K562 (cell line): ENCODE measurements around the gene ALDH3B2. TPM values are rescaled to one million over a fixed set of nuclear protein-coding genes. Genes with fewer than 3 reads are reported as not detected.

Source experiments
- ATAC-seq: fragments of 200-7000 bp; cut with Tn5 transposase; 3 replicates; pipeline ENCODE4 v1.9.1; 2020; ENCODE audit warnings: moderate library complexity
- BruUV-seq: library from RNA; stranded (reverse); fragments of 400-500 nt; replicated peaks from 2 replicates; lab custom pipeline; 2021; lab: Mats Ljungman, UMichigan
- CTCF ChIA-PET: fragments of 300-600 bp; formaldehyde crosslinking; extraction: SDS; loops from one replicate; lab custom pipeline; 2021; ENCODE audit warnings: low intra/inter-chr PET ratio; lab: Yijun Ruan, JAX
- POLR2A ChIA-PET: fragments of 300-600, 350-650 bp; sonication (Branson Sonifier 250); formaldehyde crosslinking; extraction: SDS; loops from one replicate; lab custom pipeline; 2021; ENCODE audit warnings: antibody characterized with exemption, inconsistent platforms; lab: Yijun Ruan, JAX
- DNase-seq, 4 experiments: peaks; one replicate each; pipeline versions ENCODE4 v3.0.0 to v3.0.0-alpha.2; 2011 to 2018; ENCODE audit warnings: low spot score in 3 of 4, mixed read lengths in 3 of 4; ENCODE audit errors: extremely low read depth in 1 of 4
- FAIRE-seq: peaks from 2 replicates; lab custom pipeline; 2011; peaks lifted over from hg19 to GRCh38; lab: Jason Lieb, UNC
- H2AFZ ChIP-seq: 2 replicates; pipeline ENCODE4 v1.6.0; 2011; ENCODE audit warnings: low read depth, low read length, control low read depth, inconsistent platforms
- H3K27ac ChIP-seq: fragments of 200-600 bp; 3 replicates; pipeline ENCODE4 v1.8.0; 2011; ENCODE audit warnings: low read depth, mild to moderate bottlenecking, control low read depth, inconsistent platforms, low read length, moderate library complexity, mixed read lengths; ENCODE audit errors: extremely low read depth
- H3K27me3 ChIP-seq, 2 experiments: fragments of 300-600 bp in 1 of 2; 2 replicates in 1 of 2; 3 replicates in 1 of 2; pipeline versions ENCODE4 v1.6.0 to v1.8.0; 2011; ENCODE audit warnings: inconsistent platforms in 2 of 2, low read length in 2 of 2, mild to moderate bottlenecking in 1 of 2, mixed read lengths in 1 of 2, moderate library complexity in 1 of 2; ENCODE audit not compliant: control insufficient read depth in 2 of 2, insufficient read depth in 2 of 2
- H3K36me3 ChIP-seq: fragments of 300-600 bp; 3 replicates; pipeline ENCODE4 v1.8.0; 2011; ENCODE audit warnings: mild to moderate bottlenecking, low read length, inconsistent platforms; ENCODE audit not compliant: control insufficient read depth, insufficient read depth
- H3K4me1 ChIP-seq, 2 experiments: fragments of 200-600 bp in 1 of 2; replicated peaks in 1 of 2; 2 replicates in 1 of 2; 3 replicates in 1 of 2; pipeline versions ENCODE4 v1.5.1 to v1.8.0; 2011; ENCODE audit warnings: inconsistent platforms in 2 of 2, low read length in 2 of 2, mild to moderate bottlenecking in 1 of 2, mixed read lengths in 1 of 2, moderate library complexity in 1 of 2; ENCODE audit not compliant: control insufficient read depth in 2 of 2, insufficient read depth in 2 of 2
- H3K4me2 ChIP-seq: 2 replicates; pipeline ENCODE4 v1.6.1; 2011; ENCODE audit warnings: low read length, control low read depth, inconsistent platforms, mixed read lengths; ENCODE audit not compliant: insufficient read depth
- H3K4me3 ChIP-seq: fragments of 200-600 bp; sonication (generic), shearing (Covaris generic); 2 replicates; pipeline ENCODE4 v1.5.1; 2016; ENCODE audit warnings: control low read depth, inconsistent platforms
- H3K79me2 ChIP-seq: fragments of 200-600 bp; 3 replicates; pipeline ENCODE4 v1.8.0; 2011; ENCODE audit warnings: low read length, inconsistent platforms; ENCODE audit not compliant: control insufficient read depth, insufficient read depth
- H3K9ac ChIP-seq, 2 experiments: 2 replicates each; pipeline versions ENCODE4 v1.6.0 to v1.6.1; 2011; ENCODE audit warnings: low read depth in 2 of 2, low read length in 2 of 2, control low read depth in 1 of 2, inconsistent platforms in 1 of 2, mild to moderate bottlenecking in 1 of 2, mixed read lengths in 1 of 2; ENCODE audit not compliant: insufficient read depth in 1 of 2
- H3K9me1 ChIP-seq: one replicate; pipeline ENCODE4 v1.6.0; 2011; ENCODE audit warnings: inconsistent platforms, mild to moderate bottlenecking, low read length, moderate library complexity; ENCODE audit not compliant: control insufficient read depth, insufficient read depth
- H3K9me3 ChIP-seq: replicated peaks from 2 replicates; pipeline ENCODE4 v1.5.1; 2011; ENCODE audit warnings: low read depth, low read length, inconsistent platforms; ENCODE audit not compliant: control insufficient read depth, insufficient read depth
- H4K20me1 ChIP-seq: replicated peaks from 2 replicates; pipeline ENCODE4 v1.6.1; 2011; ENCODE audit warnings: low read length, inconsistent platforms, mixed read lengths; ENCODE audit not compliant: control insufficient read depth, insufficient read depth
- BDP1 ChIP-seq: IDR thresholded peaks from 3 replicates; pipeline ENCODE4 v1.6.1; 2011; ENCODE audit not compliant: insufficient read length, insufficient read depth
- CBX5 ChIP-seq: IDR thresholded peaks from 2 replicates; pipeline ENCODE4 v1.6.1; 2014; ENCODE audit warnings: low read depth, borderline replicate concordance
- GTF2B ChIP-seq: IDR thresholded peaks from 2 replicates; pipeline ENCODE4 v1.6.1; 2011; ENCODE audit not compliant: insufficient read length; ENCODE audit errors: extremely low read depth
- HMBOX1 ChIP-seq: sonication (generic); IDR thresholded peaks from 2 replicates; pipeline ENCODE4 v1.6.1; 2016
- IRF2 ChIP-seq: sonication (generic); formaldehyde crosslinking; IDR thresholded peaks from 2 replicates; pipeline ENCODE4 v1.8.1; 2022; ENCODE audit warnings: mild to moderate bottlenecking, missing genetic modification reagents
- NFIX ChIP-seq: fragments of 250-450 bp; sonication (Bioruptor Pico); IDR thresholded peaks from 2 replicates; pipeline ENCODE4 v1.4.0; 2020; ENCODE audit warnings: low read depth, mild to moderate bottlenecking, moderate library complexity
- PHB2 ChIP-seq: fragments of 450-650 bp; IDR thresholded peaks from 2 replicates; pipeline ENCODE4 v1.6.1; 2017; ENCODE audit warnings: low read depth
- RAD21 ChIP-seq, 2 experiments: fragments of 250-450 bp in 1 of 2; fragments of 450-650 bp in 1 of 2; sonication (Bioruptor Pico) in 1 of 2; formaldehyde crosslinking in 1 of 2; IDR thresholded peaks in 1 of 2; conservative IDR thresholded peaks in 1 of 2; 2 replicates each; pipeline versions ENCODE4 v1.4.0 to v1.8.0; 2020 to 2022; ENCODE audit warnings: mild to moderate bottlenecking in 2 of 2, moderate library complexity in 1 of 2
- RCOR1 ChIP-seq, 2 experiments: IDR thresholded peaks; 2 replicates each; pipeline ENCODE4 v1.6.1; 2012; ENCODE audit warnings: low read depth in 2 of 2, low read length in 2 of 2, borderline replicate concordance in 1 of 2, improper control_type of control experiment in 1 of 2
- RFX1 ChIP-seq: fragments of 450-650 bp; IDR thresholded peaks from 2 replicates; pipeline ENCODE4 v1.6.1; 2016; ENCODE audit warnings: mild to moderate bottlenecking, moderate library complexity
- SMAD4 ChIP-seq: fragments of 250-450 bp; sonication (Bioruptor Pico); conservative IDR thresholded peaks from 2 replicates; pipeline ENCODE4 v1.8.0; 2021; ENCODE audit warnings: inconsistent platforms, mild to moderate bottlenecking, moderate library complexity
- ZNF263 ChIP-seq: sonication (generic); formaldehyde crosslinking; IDR thresholded peaks from 2 replicates; pipeline ENCODE4 v1.8.0; 2022; ENCODE audit warnings: mild to moderate bottlenecking, missing genetic modification reagents, borderline replicate concordance
- ZNF507 ChIP-seq: conservative IDR thresholded peaks from 2 replicates; pipeline ENCODE4 v1.6.1; 2017; ENCODE audit warnings: missing genetic modification characterization, missing compliant biosample characterization
- WGBS: fragments of 100-300 bp; shearing (Covaris generic); methylation state at CpG from one replicate; pipeline ENCODE4 v1.1.6; 2016; ENCODE audit warnings: low coverage, mixed read lengths; ENCODE audit not compliant: insufficient coverage; ENCODE audit errors: missing lambda C conversion rate; 5-methylcytosine and 5-hydroxymethylcytosine counted together
- in situ Hi-C: fragments of 300-500 bp; cut with MboI; formaldehyde crosslinking; loops from 4 replicates; pipeline ENCODE4 v1.15.0; 2018; ENCODE audit warnings: inconsistent platforms, mixed read lengths
- intact Hi-C: fragments of 100-400 bp; cut with micrococcal nuclease; formaldehyde crosslinking; loops from 2 replicates; pipeline ENCODE4 v1.14.2; 2022
- polyA plus RNA-seq, 8 experiments: library from polyadenylated mRNA; depleted of rRNA in 4 of 8; stranded (reverse) in 5 of 8; unstranded in 3 of 8; fragments of >200 nt; fragmentation: Nextera tagmentation in 2 of 8; fragmentation: Illumina TruSeq in 1 of 8; extraction: Ambion mirVana in 2 of 8; extraction: Trizol in 1 of 8; gene quantifications; 2 replicates each; pipeline versions ENCODE4 v1.2.1 to v1.2.3, GENCODE V29; 2011 to 2014; ENCODE audit warnings: inconsistent platforms in 1 of 8, missing spikeins in 1 of 8
- total RNA-seq, 7 experiments: library from RNA; depleted of rRNA in 6 of 7; stranded (reverse); fragments of >200 nt in 6 of 7; fragmentation: Illumina TruSeq in 2 of 7; extraction: Trizol in 2 of 7; gene quantifications; 2 replicates each; pipeline versions ENCODE4 v1.2.1 to v1.2.3, GENCODE V29; 2011 to 2021; ENCODE audit warnings: low replicate concordance in 1 of 7
- TF ChIP-seq, protein P1 (sequence below), 3 experiments: IDR thresholded peaks in 2 of 3; conservative IDR thresholded peaks in 1 of 3; 2 replicates each; pipeline ENCODE4 v1.5.1; 2011 to 2012; ENCODE audit warnings: low read length in 3 of 3, mild to moderate bottlenecking in 3 of 3, control low read depth in 2 of 3, improper control_type of control experiment in 1 of 3, inconsistent platforms in 1 of 3, low read depth in 1 of 3, mixed read lengths in 1 of 3, moderate library complexity in 1 of 3; ENCODE audit not compliant: insufficient read depth in 2 of 3
- TF ChIP-seq, protein P2 (sequence below): fragments of 450-650 bp; formaldehyde crosslinking; IDR thresholded peaks from 2 replicates; pipeline ENCODE4 v1.4.0; 2020; ENCODE audit warnings: mild to moderate bottlenecking
- TF ChIP-seq, protein P3 (sequence below): fragments of 250-450 bp; sonication (Bioruptor Pico); IDR thresholded peaks from 2 replicates; pipeline ENCODE4 v1.4.0; 2020; ENCODE audit warnings: mild to moderate bottlenecking, moderate library complexity

ALDH3B2 gene
- total and polyA plus RNA-seq, 9 of the 15 experiments (the other 6 are each of a cell fraction or from before 2014, with no cell fraction given) = not detected

GRCh38 chr11:67691149-67691548, 16.7 kb upstream of the ALDH3B2 start:
- Histone ChIP-seq H3K4me1 (peaks cover 0 to 3% of the 10 kb centered on the region in 2 experiments; a peak in 2 of 5 replicates), H3K4me3 (no peak overlapping the region), H3K79me2 (no peaks in the 10 kb centered on the region), H3K27me3 (peaks cover 19 to 21% of the 10 kb centered on the region in 2 experiments), H3K9ac (no peak overlapping the region), H3K9me1 (no peaks in the 10 kb centered on the region), H3K27ac (no peak overlapping the region), H3K9me3 (no peaks in the 10 kb centered on the region), H3K36me3 (no peaks in the 10 kb centered on the region), H3K4me2 (no peak overlapping the region), H2AFZ (no peak overlapping the region), H4K20me1 (no peaks in the 10 kb centered on the region; the same call in 1 of the 2 replicates)
- intact Hi-C loops (no loop called here), in situ Hi-C loops (no loop called here)
- no peak for FAIRE-seq
- DNase-seq = peak in 1 of 4 experiments; percentile 23
- 7% methylated on average over 2 of the region's 2 CpGs for WGBS
- ChIA-PET POLR2A (interaction anchor here (1.6 kb wide), 1 partner anchor 9 kb away, joined by 6 read pairs; no protein-coding TSS in a partner anchor), CTCF (interaction anchor here (0.9 to 1.1 kb wide), 2 partner anchors 32 to 62 kb away, joined by 3 read pairs; partner anchors contain the start of gene NUDT8)
- no TSS peak for BruUV-seq
- ATAC-seq = peak; percentile 55; the same call in 1 of the 3 replicates
- TF ChIP-seq IRF2 = no peak
- no peak for TF ChIP-seq CBX5
- TF ChIP-seq, protein P1, sequence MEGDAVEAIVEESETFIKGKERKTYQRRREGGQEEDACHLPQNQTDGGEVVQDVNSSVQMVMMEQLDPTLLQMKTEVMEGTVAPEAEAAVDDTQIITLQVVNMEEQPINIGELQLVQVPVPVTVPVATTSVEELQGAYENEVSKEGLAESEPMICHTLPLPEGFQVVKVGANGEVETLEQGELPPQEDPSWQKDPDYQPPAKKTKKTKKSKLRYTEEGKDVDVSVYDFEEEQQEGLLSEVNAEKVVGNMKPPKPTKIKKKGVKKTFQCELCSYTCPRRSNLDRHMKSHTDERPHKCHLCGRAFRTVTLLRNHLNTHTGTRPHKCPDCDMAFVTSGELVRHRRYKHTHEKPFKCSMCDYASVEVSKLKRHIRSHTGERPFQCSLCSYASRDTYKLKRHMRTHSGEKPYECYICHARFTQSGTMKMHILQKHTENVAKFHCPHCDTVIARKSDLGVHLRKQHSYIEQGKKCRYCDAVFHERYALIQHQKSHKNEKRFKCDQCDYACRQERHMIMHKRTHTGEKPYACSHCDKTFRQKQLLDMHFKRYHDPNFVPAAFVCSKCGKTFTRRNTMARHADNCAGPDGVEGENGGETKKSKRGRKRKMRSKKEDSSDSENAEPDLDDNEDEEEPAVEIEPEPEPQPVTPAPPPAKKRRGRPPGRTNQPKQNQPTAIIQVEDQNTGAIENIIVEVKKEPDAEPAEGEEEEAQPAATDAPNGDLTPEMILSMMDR (IDR thresholded peaks at IDR 0.05 in 2 of 3, conservative IDR thresholded peaks at IDR 0.05 in 1 of 3; ENCODE audit: insufficient read depth in 2 of 3, low read depth in 1 of 3, low read length in 3 of 3) = peak; percentile 22 to 51 (median 33); a peak in 4 of 6 replicates
- no peak for TF ChIP-seq SMAD4 (CRISPR knock-in tag)
- TF ChIP-seq PHB2 = no peak
- TF ChIP-seq BDP1 = no peak
- no peak for TF ChIP-seq NFIX
- TF ChIP-seq, protein P2, sequence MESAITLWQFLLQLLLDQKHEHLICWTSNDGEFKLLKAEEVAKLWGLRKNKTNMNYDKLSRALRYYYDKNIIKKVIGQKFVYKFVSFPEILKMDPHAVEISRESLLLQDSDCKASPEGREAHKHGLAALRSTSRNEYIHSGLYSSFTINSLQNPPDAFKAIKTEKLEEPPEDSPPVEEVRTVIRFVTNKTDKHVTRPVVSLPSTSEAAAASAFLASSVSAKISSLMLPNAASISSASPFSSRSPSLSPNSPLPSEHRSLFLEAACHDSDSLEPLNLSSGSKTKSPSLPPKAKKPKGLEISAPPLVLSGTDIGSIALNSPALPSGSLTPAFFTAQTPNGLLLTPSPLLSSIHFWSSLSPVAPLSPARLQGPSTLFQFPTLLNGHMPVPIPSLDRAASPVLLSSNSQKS (CRISPR knock-in tag) = no peak
- no peak for TF ChIP-seq ZNF507 (tag)
- TF ChIP-seq RAD21 (CRISPR knock-in tag; conservative IDR thresholded peaks at IDR 0.05 in 1 of 2, IDR thresholded peaks at IDR 0.05 in 1 of 2) = peak; percentile 10 to 59; a peak in 2 of 4 replicates
- peak; percentile 57; the same call in 1 of the 2 replicates for TF ChIP-seq HMBOX1
- no peak for TF ChIP-seq RFX1
- TF ChIP-seq RCOR1 (IDR thresholded peaks at IDR 0.05; ENCODE audit: borderline replicate concordance in 1 of 2, low read depth in 2 of 2, low read length in 2 of 2) = no peak
- no peak for TF ChIP-seq ZNF263
- TF ChIP-seq, protein P3, sequence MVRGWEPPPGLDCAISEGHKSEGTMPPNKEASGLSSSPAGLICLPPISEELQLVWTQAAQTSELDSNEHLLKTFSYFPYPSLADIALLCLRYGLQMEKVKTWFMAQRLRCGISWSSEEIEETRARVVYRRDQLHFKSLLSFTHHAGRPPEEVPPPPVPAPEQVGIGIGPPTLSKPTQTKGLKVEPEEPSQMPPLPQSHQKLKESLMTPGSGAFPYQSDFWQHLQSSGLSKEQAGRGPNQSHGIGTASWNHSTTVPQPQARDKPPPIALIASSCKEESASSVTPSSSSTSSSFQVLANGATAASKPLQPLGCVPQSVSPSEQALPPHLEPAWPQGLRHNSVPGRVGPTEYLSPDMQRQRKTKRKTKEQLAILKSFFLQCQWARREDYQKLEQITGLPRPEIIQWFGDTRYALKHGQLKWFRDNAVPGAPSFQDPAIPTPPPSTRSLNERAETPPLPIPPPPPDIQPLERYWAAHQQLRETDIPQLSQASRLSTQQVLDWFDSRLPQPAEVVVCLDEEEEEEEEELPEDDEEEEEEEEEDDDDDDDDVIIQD = no peak
- no peak for TF ChIP-seq GTF2B
